NCI-H1930 (cell line): ENCODE measurements around the gene CMPK2.

Source experiments
- DNase-seq, 2 experiments: peaks; one replicate each; lab custom pipeline; 2025; lab: John Stamatoyannopoulos, UW

The CMPK2 gene

GRCh38 chr2:6810961-6811360 is 54.7 kb downstream of the CMPK2 start:
- no peak for DNase-seq

GRCh38 chr2:6808426-6808825 is 57.3 kb downstream of the CMPK2 start:
- DNase-seq: no peak

- no peak for DNase-seq
These were observed 59.1 kb downstream of the CMPK2 start for GRCh38 chr2:6806604-6807003.

- DNase-seq: no peak
These were observed 65.2 kb downstream of the CMPK2 start for GRCh38 chr2:6800553-6800952.
